Peyer's patch (tissue), 4 donors: Measurements from ENCODE around the gene KCNMA1. TPM values are rescaled to one million over a fixed set of nuclear protein-coding genes. Genes with fewer than 3 reads are reported as not detected.

Experiments used
- DNase-seq, 3 donors: peaks; one replicate each; pipeline ENCODE4 v3.0.0-alpha.2; 2017 to 2019
- H3K27ac ChIP-seq, 4 donors: fragments of 200-600 bp; sonication (generic); one replicate each; pipeline ENCODE4 v1.5.1; 2016 to 2019
- H3K27me3 ChIP-seq, 2 donors: fragments of 200-600 bp; sonication (generic); one replicate each; pipeline ENCODE4 v1.5.1; 2019
- H3K36me3 ChIP-seq, 3 donors: fragments of 200-600 bp; sonication (generic); one replicate each; pipeline ENCODE4 v1.5.1; 2016 to 2019
- H3K4me1 ChIP-seq, 4 donors: fragments of 200-600 bp; sonication (generic); one replicate each; pipeline ENCODE4 v1.5.1; 2016 to 2019
- H3K4me3 ChIP-seq, 4 donors: fragments of 200-600 bp; sonication (generic); 1 replicate in 3 of 4; 2 replicates in 1 of 4; pipeline ENCODE4 v1.5.1; 2016 to 2019; ENCODE audit warnings: mild to moderate bottlenecking in 1 of 4
- H3K9me3 ChIP-seq, 4 donors: fragments of 200-600 bp; sonication (generic); one replicate each; pipeline ENCODE4 v1.5.1; 2016 to 2019; ENCODE audit warnings: mild to moderate bottlenecking in 1 of 4
- POLR2A ChIP-seq, 2 donors: fragments of 450-650 bp; IDR thresholded peaks; one replicate each; pipeline ENCODE4 v1.5.1; 2017; ENCODE audit warnings: antibody characterized with exemption in 2 of 2, mild to moderate bottlenecking in 2 of 2, moderate library complexity in 2 of 2
- total RNA-seq, 4 donors: library from RNA; depleted of rRNA; stranded (reverse); fragments of >200 nt; gene quantifications; one replicate each; pipeline ENCODE4 v1.1.0, GENCODE V29; 2016
- TF ChIP-seq, protein P1 (sequence below), 6 experiments: fragments of 450-650 bp in 4 of 6; fragments of 200-600 bp in 2 of 6; sonication (generic) in 1 of 6; IDR thresholded peaks; one replicate each; pipeline ENCODE4 v1.5.1; 2017 to 2019; ENCODE audit warnings: antibody characterized with exemption in 6 of 6, mild to moderate bottlenecking in 3 of 6, moderate library complexity in 1 of 6

KCNMA1 gene
- total RNA-seq, 4 donors from 2014 or later = 17.8 to 29.1 (median 23.9) TPM

DNA sequence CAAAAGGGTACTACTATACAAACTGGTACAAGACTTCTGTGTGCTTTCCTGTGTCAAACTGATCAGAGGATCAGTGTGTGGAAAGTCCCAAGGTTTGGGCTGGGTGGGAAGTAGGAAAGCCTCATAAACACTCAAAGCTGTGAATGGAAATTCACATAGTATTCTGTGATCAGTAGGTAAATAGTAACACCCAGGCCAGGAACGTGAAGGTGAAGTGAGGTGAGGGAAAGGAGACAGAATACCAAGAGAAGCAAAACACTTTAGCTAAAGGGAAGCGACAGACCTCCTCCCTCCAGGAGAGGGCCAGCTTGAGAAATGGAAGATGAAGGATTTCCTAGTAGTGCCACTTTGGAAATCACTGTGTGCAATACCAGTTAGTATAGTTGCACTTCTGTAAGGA, 451.9 kb downstream of the KCNMA1 start:
- Histone ChIP-seq H3K9me3 (no peaks in the 10 kb centered on the region), H3K4me3 (no peak overlapping the region), H3K27me3 (no peaks in the 10 kb centered on the region), H3K36me3 (no peaks in the 10 kb centered on the region), H3K27ac (peak overlapping the region in 1 of 4 donors; percentile 48), H3K4me1 (no peaks in the 10 kb centered on the region)
- no peak for TF ChIP-seq POLR2A (IDR thresholded peaks at IDR 0.05)
- TF ChIP-seq, protein P1, sequence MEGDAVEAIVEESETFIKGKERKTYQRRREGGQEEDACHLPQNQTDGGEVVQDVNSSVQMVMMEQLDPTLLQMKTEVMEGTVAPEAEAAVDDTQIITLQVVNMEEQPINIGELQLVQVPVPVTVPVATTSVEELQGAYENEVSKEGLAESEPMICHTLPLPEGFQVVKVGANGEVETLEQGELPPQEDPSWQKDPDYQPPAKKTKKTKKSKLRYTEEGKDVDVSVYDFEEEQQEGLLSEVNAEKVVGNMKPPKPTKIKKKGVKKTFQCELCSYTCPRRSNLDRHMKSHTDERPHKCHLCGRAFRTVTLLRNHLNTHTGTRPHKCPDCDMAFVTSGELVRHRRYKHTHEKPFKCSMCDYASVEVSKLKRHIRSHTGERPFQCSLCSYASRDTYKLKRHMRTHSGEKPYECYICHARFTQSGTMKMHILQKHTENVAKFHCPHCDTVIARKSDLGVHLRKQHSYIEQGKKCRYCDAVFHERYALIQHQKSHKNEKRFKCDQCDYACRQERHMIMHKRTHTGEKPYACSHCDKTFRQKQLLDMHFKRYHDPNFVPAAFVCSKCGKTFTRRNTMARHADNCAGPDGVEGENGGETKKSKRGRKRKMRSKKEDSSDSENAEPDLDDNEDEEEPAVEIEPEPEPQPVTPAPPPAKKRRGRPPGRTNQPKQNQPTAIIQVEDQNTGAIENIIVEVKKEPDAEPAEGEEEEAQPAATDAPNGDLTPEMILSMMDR (IDR thresholded peaks at IDR 0.05) = no peak
- no peak for DNase-seq

DNA sequence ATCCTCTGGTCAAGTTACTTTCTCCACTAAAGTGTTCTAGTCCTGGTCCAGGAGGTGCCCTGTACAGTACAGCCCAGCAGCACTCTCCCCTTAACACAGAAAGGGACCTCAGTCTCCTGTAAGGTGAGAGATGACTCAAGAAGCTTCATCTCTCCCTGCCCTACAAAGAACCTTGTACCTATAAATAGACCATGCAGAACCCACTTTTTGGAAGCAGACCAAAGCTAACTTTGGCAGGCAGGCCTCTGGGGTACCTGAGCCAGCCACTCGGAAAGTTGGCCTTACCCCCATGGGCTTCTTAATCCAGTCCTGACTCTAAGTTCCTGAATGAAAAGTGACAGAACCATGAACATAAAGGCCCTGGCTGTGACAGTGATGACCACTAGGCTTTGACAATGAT, 454.8 kb downstream of the KCNMA1 start:
- Histone ChIP-seq H3K9me3 (no peaks in the 10 kb centered on the region), H3K4me1 (no peaks in the 10 kb centered on the region), H3K4me3 (no peak overlapping the region), H3K27me3 (no peaks in the 10 kb centered on the region), H3K36me3 (no peaks in the 10 kb centered on the region), H3K27ac (peak overlapping the region in 1 of 4 donors; percentile 4)
- DNase-seq = no peak
- TF ChIP-seq, protein P1 (IDR thresholded peaks at IDR 0.05) = no peak
- no peak for TF ChIP-seq POLR2A (IDR thresholded peaks at IDR 0.05)

DNA sequence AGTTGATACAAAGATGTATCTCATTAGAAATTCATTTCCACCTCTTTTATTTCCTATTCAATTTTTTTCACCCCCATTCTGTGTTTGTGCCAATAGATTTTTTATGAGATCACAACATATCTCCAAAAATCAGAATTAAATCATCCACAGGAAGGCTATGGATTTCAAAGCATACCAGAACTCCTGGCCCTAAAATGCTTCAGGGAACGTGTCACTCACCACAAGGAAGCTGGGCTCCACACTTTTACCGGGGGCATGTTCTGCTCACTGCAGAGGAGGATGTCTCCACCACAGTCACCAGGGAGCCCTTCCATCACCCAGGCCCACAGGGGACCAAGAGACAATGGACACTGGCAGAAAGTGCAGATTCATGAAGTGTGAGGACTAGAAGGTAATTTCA, 456.8 kb downstream of the KCNMA1 start:
- Histone ChIP-seq H3K4me1 (no peaks in the 10 kb centered on the region), H3K9me3 (no peaks in the 10 kb centered on the region), H3K27ac (no peak overlapping the region), H3K4me3 (no peak overlapping the region), H3K27me3 (no peaks in the 10 kb centered on the region), H3K36me3 (no peaks in the 10 kb centered on the region)
- no peak for TF ChIP-seq POLR2A (IDR thresholded peaks at IDR 0.05)
- TF ChIP-seq, protein P1 (IDR thresholded peaks at IDR 0.05) = no peak
- DNase-seq = no peak

DNA sequence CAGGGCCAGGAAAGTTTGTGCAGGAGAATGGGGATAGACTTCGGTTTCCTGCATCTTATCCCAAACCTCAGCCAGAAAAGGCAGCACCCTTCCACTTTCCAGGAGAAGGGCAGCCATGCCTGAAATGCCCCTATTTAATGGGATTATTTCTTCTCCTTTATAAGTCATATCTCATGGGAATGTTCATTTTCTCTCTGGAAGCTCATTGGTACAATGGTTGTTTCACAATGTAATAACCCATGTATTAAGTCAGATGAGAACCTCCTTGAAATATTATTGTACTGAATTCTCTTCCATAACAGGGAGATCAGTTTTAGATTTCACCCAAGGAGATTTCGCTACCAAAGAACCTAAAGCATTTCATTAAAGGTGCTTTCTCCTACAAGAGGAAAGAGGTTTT, 457.5 kb downstream of the KCNMA1 start:
- H3K27me3 ChIP-seq = no peaks in the 10 kb centered on the region
- H3K9me3 ChIP-seq = no peaks in the 10 kb centered on the region
- no peaks in the 10 kb centered on the region for H3K4me1 ChIP-seq
- TF ChIP-seq, protein P1 (IDR thresholded peaks at IDR 0.05) = no peak
- no peaks in the 10 kb centered on the region for H3K36me3 ChIP-seq
- no peak overlapping the region for H3K4me3 ChIP-seq
- peak overlapping the region in 1 of 4 donors; percentile 31 for H3K27ac ChIP-seq
- DNase-seq = no peak

DNA sequence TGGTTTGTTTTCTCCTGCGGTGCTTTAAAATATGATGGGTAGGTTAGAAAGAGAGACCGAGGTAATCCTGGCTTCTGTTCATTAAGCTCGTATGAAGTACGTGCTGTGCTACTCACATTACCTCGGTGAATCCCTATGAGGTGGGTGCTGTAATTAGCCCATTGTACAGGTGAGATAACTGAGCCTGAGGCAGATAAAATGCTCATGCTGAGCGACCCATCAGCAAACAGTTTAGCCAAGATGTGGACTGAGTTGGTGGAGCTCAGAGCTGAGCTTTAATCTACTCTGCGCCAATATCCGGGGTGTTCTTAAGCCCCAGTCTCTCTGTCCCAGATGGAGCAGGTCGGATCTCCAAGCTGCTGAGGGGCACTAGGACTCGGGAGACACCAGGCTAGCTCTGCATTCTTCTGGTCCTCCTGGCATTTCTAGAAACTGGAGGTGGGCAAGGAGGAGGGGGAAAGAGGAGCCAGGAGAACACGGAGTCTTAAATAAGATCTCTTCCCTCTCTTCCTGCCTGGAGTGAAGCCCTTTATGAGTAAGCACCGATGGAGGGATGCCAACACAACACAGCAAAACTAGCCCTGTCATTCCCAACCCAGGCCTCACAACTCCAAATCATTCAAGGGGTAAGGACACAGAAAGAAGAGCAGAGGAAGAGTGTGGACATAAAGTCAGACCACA, 458.5 kb downstream of the KCNMA1 start:
- TF ChIP-seq, protein P1 (IDR thresholded peaks at IDR 0.05) = no peak
- TF ChIP-seq POLR2A (IDR thresholded peaks at IDR 0.05) = no peak
- Histone ChIP-seq H3K27ac (peak overlapping the region in 1 of 4 donors; percentile 31), H3K4me3 (no peak overlapping the region), H3K36me3 (no peaks in the 10 kb centered on the region), H3K9me3 (no peaks in the 10 kb centered on the region), H3K27me3 (no peaks in the 10 kb centered on the region), H3K4me1 (no peaks in the 10 kb centered on the region)
- DNase-seq = no peak
